Measurements from ENCODE around the gene ABCG4.

ABCG4 gene

DNA sequence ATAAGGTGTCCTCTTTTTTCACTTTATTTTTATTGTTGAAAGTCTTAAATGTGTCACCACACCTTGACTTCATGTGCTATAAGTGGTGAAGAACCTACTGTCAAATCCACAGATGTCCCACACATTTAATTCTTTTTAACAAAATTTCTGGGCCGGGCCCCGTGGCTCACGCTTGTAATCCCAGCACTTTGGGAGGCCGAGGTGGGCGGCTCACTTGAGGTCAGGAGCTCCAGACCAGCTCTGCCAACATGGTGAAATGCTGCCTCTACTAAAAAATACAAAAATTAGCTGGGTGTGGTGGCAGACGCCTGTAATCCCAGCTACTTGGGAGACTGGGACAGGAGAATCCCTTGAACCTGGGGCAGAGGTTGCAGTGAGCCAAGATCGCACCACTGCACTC, 60.3 kb downstream of the ABCG4 start:
- DNase-seq, result no peak

DNA sequence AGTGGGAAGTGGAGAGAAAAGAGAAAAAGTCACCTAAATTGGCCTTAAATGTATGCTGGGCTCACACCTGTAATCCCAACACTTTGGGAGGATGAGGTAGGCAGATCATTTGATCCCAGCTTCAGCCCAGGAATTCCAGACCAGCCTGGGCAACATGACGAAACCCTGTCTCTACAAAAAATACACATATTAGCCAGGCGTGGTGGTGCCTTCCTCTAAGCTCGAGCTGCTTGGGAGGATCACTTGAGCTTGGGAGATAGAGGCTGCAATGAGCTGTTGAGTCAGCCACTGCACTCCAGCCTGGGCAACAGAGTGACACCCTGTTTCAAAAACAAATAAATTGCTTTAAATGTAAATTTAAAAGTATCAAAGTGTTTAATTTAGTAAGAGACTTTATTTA, 61.2 kb downstream of the ABCG4 start:
- DNase-seq, result no peak
